ENCODE results near the gene SYT15.
"Not testable (repeated sequence)": the region's sequence is repeated elsewhere in the genome, so short reads cannot be mapped to it uniquely, and the experiment has no call there.

- not testable (repeated sequence) for TF ChIP-seq EZH2 (IDR thresholded peaks at IDR 0.05; ENCODE audit: borderline replicate concordance, low read depth, low read length, severe bottlenecking); CTCF (IDR thresholded peaks at IDR 0.05; ENCODE audit: extremely low read depth in 1 of 2, insufficient read depth in 1 of 2, low read depth in 1 of 2, low read length in 2 of 2); MAX (IDR thresholded peaks at IDR 0.05; ENCODE audit: insufficient read depth, insufficient read length); MYC (IDR thresholded peaks at IDR 0.05; ENCODE audit: low read depth, low read length); POLR2A (IDR thresholded peaks at IDR 0.05; ENCODE audit: low read depth, low read length); GATA2 (IDR thresholded peaks at IDR 0.05; ENCODE audit: insufficient read depth, insufficient read length, low read depth, low read length)
Observed at GRCh38 chr10:46567151-46567550, 11.8 kb upstream of the SYT15 start.
